H9 (cell line): ENCODE results near the gene EFL1. TPM values are rescaled to one million over a fixed set of nuclear protein-coding genes. Genes with fewer than 3 reads are reported as not detected.
"Not testable (repeated sequence)": the region's sequence is repeated elsewhere in the genome, so short reads cannot be mapped to it uniquely, and the experiment has no call there.

Experiments used
- DNase-seq: peaks from one replicate; pipeline ENCODE4 v3.0.0-alpha.2; 2017
- H2AFZ ChIP-seq: one replicate; pipeline ENCODE4 v1.6.1; 2013; ENCODE audit warnings: mild to moderate bottlenecking, low read length, control low read depth, moderate library complexity
- H2AK5ac ChIP-seq: 2 replicates; pipeline ENCODE4 v1.6.1; 2013; ENCODE audit warnings: low read length, control low read depth, mixed read lengths; ENCODE audit not compliant: insufficient read length
- H2BK120ac ChIP-seq: one replicate; pipeline ENCODE4 v1.6.1; 2013; ENCODE audit warnings: low read depth, mild to moderate bottlenecking, low read length, control low read depth, inconsistent platforms; ENCODE audit not compliant: poor library complexity, severe bottlenecking
- H2BK12ac ChIP-seq: 2 replicates; pipeline ENCODE4 v1.6.1; 2013; ENCODE audit warnings: low read length, control low read depth, mixed read lengths, low read depth; ENCODE audit not compliant: insufficient read length
- H2BK15ac ChIP-seq: 2 replicates; pipeline ENCODE4 v1.6.1; 2013; ENCODE audit warnings: low read depth, low read length, control low read depth
- H2BK20ac ChIP-seq: one replicate; pipeline ENCODE4 v1.6.1; 2013; ENCODE audit warnings: low read depth, mild to moderate bottlenecking, low read length, control low read depth, inconsistent platforms; ENCODE audit not compliant: poor library complexity, severe bottlenecking
- H2BK5ac ChIP-seq: 2 replicates; pipeline ENCODE4 v1.6.1; 2013; ENCODE audit warnings: low read length, control low read depth, mixed read lengths; ENCODE audit not compliant: insufficient read length
- H3K14ac ChIP-seq: 2 replicates; pipeline ENCODE4 v1.6.1; 2013; ENCODE audit warnings: low read length, control low read depth; ENCODE audit not compliant: insufficient read depth
- H3K18ac ChIP-seq: 2 replicates; pipeline ENCODE4 v1.6.1; 2013; ENCODE audit warnings: low read depth, mild to moderate bottlenecking, mixed read lengths, low read length, control low read depth; ENCODE audit not compliant: insufficient read length
- H3K23ac ChIP-seq: 2 replicates; pipeline ENCODE4 v1.6.1; 2013; ENCODE audit warnings: low read length, control low read depth, mixed read lengths, low read depth; ENCODE audit not compliant: insufficient read length
- H3K23me2 ChIP-seq: 2 replicates; pipeline ENCODE4 v1.6.1; 2013; ENCODE audit warnings: low read depth, mild to moderate bottlenecking, mixed read lengths, low read length, control low read depth; ENCODE audit not compliant: insufficient read length, poor library complexity, severe bottlenecking
- H3K27ac ChIP-seq: 2 replicates; pipeline ENCODE4 v1.5.1; 2013; ENCODE audit warnings: low read length, control low read depth, mixed read lengths, low read depth; ENCODE audit not compliant: insufficient read length
- H3K27me3 ChIP-seq: 2 replicates; pipeline ENCODE4 v1.6.1; 2013; ENCODE audit warnings: low read length, control low read depth, inconsistent platforms; ENCODE audit not compliant: insufficient read depth
- H3K4ac ChIP-seq: 2 replicates; pipeline ENCODE4 v1.6.1; 2013; ENCODE audit warnings: low read depth, mild to moderate bottlenecking, control low read depth, inconsistent platforms, low read length, moderate library complexity
- H3K4me1 ChIP-seq: 2 replicates; pipeline ENCODE4 v1.6.1; 2013; ENCODE audit warnings: low read length, control low read depth, inconsistent platforms; ENCODE audit not compliant: insufficient read depth
- H3K4me2 ChIP-seq: 2 replicates; pipeline ENCODE4 v1.6.1; 2013; ENCODE audit warnings: low read length, control low read depth, mixed read lengths; ENCODE audit not compliant: insufficient read length, insufficient read depth
- H3K56ac ChIP-seq: 2 replicates; pipeline ENCODE4 v1.6.1; 2013; ENCODE audit warnings: low read depth, mild to moderate bottlenecking, mixed read lengths, low read length, control low read depth; ENCODE audit not compliant: insufficient read length
- H3K79me1 ChIP-seq: 2 replicates; pipeline ENCODE4 v1.6.1; 2013; ENCODE audit warnings: low read depth, mild to moderate bottlenecking, moderate library complexity, low read length, control low read depth, inconsistent platforms; ENCODE audit not compliant: insufficient read depth, poor library complexity, severe bottlenecking
- H3K79me2 ChIP-seq: 2 replicates; pipeline ENCODE4 v1.6.1; 2013; ENCODE audit warnings: low read length, control low read depth, inconsistent platforms; ENCODE audit not compliant: insufficient read depth
- H3K9ac ChIP-seq: 2 replicates; pipeline ENCODE4 v1.6.1; 2013; ENCODE audit warnings: low read length, control low read depth, mixed read lengths; ENCODE audit not compliant: insufficient read length; ENCODE audit errors: extremely low read depth
- H3K9me3 ChIP-seq: one replicate; pipeline ENCODE4 v1.6.1; 2013; ENCODE audit warnings: low read depth, low read length, inconsistent platforms; ENCODE audit not compliant: control insufficient read depth
- H3T11ph ChIP-seq: one replicate; pipeline ENCODE4 v1.6.1; 2013; ENCODE audit warnings: mild to moderate bottlenecking, low read length, control low read depth, inconsistent platforms
- H4K20me1 ChIP-seq: one replicate; pipeline ENCODE4 v1.6.1; 2013; ENCODE audit not compliant: control insufficient read depth, insufficient read length, insufficient read depth
- H4K5ac ChIP-seq: 2 replicates; pipeline ENCODE4 v1.6.1; 2013; ENCODE audit warnings: low read depth, mild to moderate bottlenecking, mixed read lengths, low read length, control low read depth; ENCODE audit not compliant: insufficient read length
- H4K8ac ChIP-seq: replicated peaks from 2 replicates; pipeline ENCODE4 v1.6.1; 2013; ENCODE audit warnings: low read length, control low read depth, mixed read lengths, low read depth; ENCODE audit not compliant: insufficient read length
- H4K91ac ChIP-seq: 2 replicates; pipeline ENCODE4 v1.6.1; 2013; ENCODE audit warnings: low read depth, mild to moderate bottlenecking, moderate library complexity, mixed read lengths, low read length, control low read depth; ENCODE audit not compliant: insufficient read length
- H3K27ac Mint-ChIP-seq, 3 experiments: 2 replicates in 2 of 3; 3 replicates in 1 of 3; pipeline ENCODE4 v1.8.0; 2020 to 2021; ENCODE audit warnings: mixed read lengths in 3 of 3, mild to moderate bottlenecking in 1 of 3, moderate library complexity in 1 of 3
- H3K27me3 Mint-ChIP-seq: 2 replicates; pipeline ENCODE4 v1.8.0; 2021; ENCODE audit warnings: low read depth, mild to moderate bottlenecking, moderate library complexity, mixed read lengths
- H3K36me3 Mint-ChIP-seq, 3 experiments: 2 replicates in 2 of 3; 3 replicates in 1 of 3; pipeline ENCODE4 v1.8.0; 2020 to 2021; ENCODE audit warnings: low read depth in 3 of 3, mixed read lengths in 3 of 3; ENCODE audit not compliant: insufficient read depth in 1 of 3
- H3K4me1 Mint-ChIP-seq, 2 experiments: 2 replicates each; pipeline ENCODE4 v1.8.0; 2020; ENCODE audit warnings: mixed read lengths in 2 of 2
- H3K4me3 Mint-ChIP-seq, 2 experiments: 2 replicates in 1 of 2; 3 replicates in 1 of 2; pipeline ENCODE4 v1.8.0; 2020 to 2021; ENCODE audit warnings: mild to moderate bottlenecking in 2 of 2, mixed read lengths in 2 of 2, moderate library complexity in 1 of 2
- H3K9me3 Mint-ChIP-seq, 2 experiments: 2 replicates in 1 of 2; 3 replicates in 1 of 2; pipeline ENCODE4 v1.8.0; 2020; ENCODE audit warnings: mild to moderate bottlenecking in 2 of 2, mixed read lengths in 2 of 2, moderate library complexity in 1 of 2
- CTCF ChIP-seq: fragments of 200-600 bp; sonication (generic); conservative IDR thresholded peaks from 3 replicates; pipeline ENCODE4 v1.8.0; 2021; ENCODE audit warnings: antibody characterized with exemption, mild to moderate bottlenecking
- WGBS: extraction: QIAGEN DNeasy Blood & Tissue Kit; methylation state at CpG from one replicate; pipeline ENCODE4 v1.1.7; 2013; ENCODE audit warnings: missing lambda C conversion rate, low lambda C conversion rate, mixed read lengths; ENCODE audit not compliant: insufficient read length; ENCODE audit errors: extremely low coverage; 5-methylcytosine and 5-hydroxymethylcytosine counted together
- total RNA-seq: library from RNA; stranded (reverse); gene quantifications from 2 replicates; pipeline ENCODE4 v1.2.1, GENCODE V29; 2021

EFL1 gene
- total RNA-seq, 1 experiment from 2014 or later = 29.4 TPM

- Histone ChIP-seq H4K5ac (no peak overlapping the region), H3K79me2 (no peaks in the 10 kb centered on the region), H2AK5ac (no peak overlapping the region), H2AFZ (no peak overlapping the region), H3K4me2 (no peak overlapping the region), H3K4me1 (no peaks in the 10 kb centered on the region; the same call in 1 of the 2 replicates), H2BK120ac (no peak overlapping the region), H3K79me1 (no peaks in the 10 kb centered on the region), H3K27me3 (no peaks in the 10 kb centered on the region), H4K8ac (no peak overlapping the region), H3T11ph (no peak overlapping the region), H2BK20ac (no peak overlapping the region), H4K20me1 (no peaks in the 10 kb centered on the region), H3K27ac (no peak overlapping the region), H3K23ac (no peak overlapping the region), H2BK15ac (no peak overlapping the region), H2BK5ac (no peak overlapping the region), H3K23me2 (no peaks in the 10 kb centered on the region), H3K9ac (no peak overlapping the region), H3K9me3 (no peaks in the 10 kb centered on the region), H2BK12ac (no peak overlapping the region), H3K14ac (no peak overlapping the region), H3K18ac (no peak overlapping the region), H3K4ac (no peak overlapping the region), H4K91ac (no peak overlapping the region), H3K56ac (no peak overlapping the region)
- H3K9me3 Mint-ChIP-seq = peaks cover 4 to 6% of the 10 kb centered on the region in 2 experiments; a peak in 3 of 5 replicates
- no peak overlapping the region for H3K4me3 Mint-ChIP-seq
- no peaks in the 10 kb centered on the region for H3K36me3 Mint-ChIP-seq
- no peak for DNase-seq
- H3K27me3 Mint-ChIP-seq = peaks cover 5% of the 10 kb centered on the region
- WGBS = no CpG with 5 or more reads among the region's 5 CpGs
- peaks cover 13 to 14% of the 10 kb centered on the region in 2 experiments for H3K4me1 Mint-ChIP-seq
- TF ChIP-seq CTCF = no peak
- no peak overlapping the region for H3K27ac Mint-ChIP-seq
Measured at GRCh38 chr15:82292271-82292670, 29.7 kb upstream of the EFL1 start.

DNA sequence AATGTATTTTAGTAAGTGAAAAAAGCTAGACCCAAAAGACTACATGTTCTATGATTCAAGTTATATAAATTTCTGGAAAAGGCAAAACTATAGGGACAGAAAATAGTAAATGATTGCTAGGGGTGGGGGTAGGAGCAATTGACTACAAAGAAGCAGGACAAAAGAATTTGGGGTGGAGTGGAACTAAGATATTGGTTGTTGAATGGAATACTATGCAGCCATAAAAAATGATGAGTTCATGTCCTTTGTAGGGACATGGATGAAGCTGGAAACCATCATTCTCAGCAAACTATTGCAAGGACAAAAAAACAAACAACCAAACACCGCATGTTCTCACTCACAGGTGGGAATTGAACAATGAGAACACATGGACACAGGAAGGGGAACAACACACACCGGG is 25.7 kb upstream of the EFL1 start:
- not testable (repeated sequence) for H2BK15ac ChIP-seq, H3K14ac ChIP-seq, H2BK20ac ChIP-seq, H4K5ac ChIP-seq, H3K9ac ChIP-seq, H3K56ac ChIP-seq, H2BK120ac ChIP-seq, H4K8ac ChIP-seq, H3K4me2 ChIP-seq, H3K4me1 Mint-ChIP-seq, H3K23ac ChIP-seq, H2BK5ac ChIP-seq, H4K20me1 ChIP-seq, H3T11ph ChIP-seq, H3K4ac ChIP-seq, H4K91ac ChIP-seq, H2AFZ ChIP-seq, H3K9me3 ChIP-seq, H3K79me1 ChIP-seq, H3K4me1 ChIP-seq, H3K4me3 Mint-ChIP-seq, H3K27ac Mint-ChIP-seq, H2BK12ac ChIP-seq, H3K27me3 Mint-ChIP-seq, H3K79me2 ChIP-seq, H3K9me3 Mint-ChIP-seq, DNase-seq, H3K23me2 ChIP-seq, H3K27me3 ChIP-seq, H2AK5ac ChIP-seq, H3K36me3 Mint-ChIP-seq, H3K27ac ChIP-seq, H3K18ac ChIP-seq
- no CpG with 5 or more reads among the region's 2 CpGs for WGBS
